Endothelial cell of umbilical vein (primary cell): ENCODE results near the gene NOBOX. TPM values are rescaled to one million over a fixed set of nuclear protein-coding genes. Genes with fewer than 3 reads are reported as not detected.

ENCODE experiments used
- BruUV-seq: library from RNA; stranded (reverse); fragments of 400-500 nt; replicated peaks from 2 replicates; lab custom pipeline; 2021; lab: Mats Ljungman, UMichigan
- CTCF ChIA-PET: fragments of 300-600, 350-600 bp; sonication (Branson Sonifier 250); formaldehyde crosslinking; loops from one replicate; lab custom pipeline; 2021; ENCODE audit warnings: antibody characterized with exemption, inconsistent platforms; lab: Charles Lee
- POLR2A ChIA-PET: fragments of 300-600, 350-600 bp; sonication (Branson Sonifier 250); formaldehyde crosslinking; loops from one replicate; lab custom pipeline; 2021; ENCODE audit warnings: antibody characterized with exemption, inconsistent platforms; lab: Charles Lee
- DNase-seq: peaks from one replicate; pipeline ENCODE4 v3.0.0-alpha.2; 2011; ENCODE audit warnings: low read depth, low spot score
- FAIRE-seq: peaks from 2 replicates; lab custom pipeline; 2011; peaks lifted over from hg19 to GRCh38; lab: Jason Lieb, UNC
- H2AFZ ChIP-seq: 2 replicates; pipeline ENCODE4 v1.6.0; 2012; ENCODE audit warnings: low read depth, low read length, control low read depth, inconsistent platforms
- H3K27ac ChIP-seq: 2 replicates; pipeline ENCODE4 v1.5.1; 2011; ENCODE audit warnings: low read depth, mild to moderate bottlenecking, control low read depth, low read length, moderate library complexity; ENCODE audit not compliant: insufficient read depth
- H3K27me3 ChIP-seq, 2 experiments: 2 replicates each; pipeline versions ENCODE4 v1.6.0 to v1.6.1; 2011; ENCODE audit warnings: low read length in 2 of 2, mixed read lengths in 1 of 2; ENCODE audit not compliant: control insufficient read depth in 2 of 2, insufficient read depth in 2 of 2
- H3K36me3 ChIP-seq, 2 experiments: 2 replicates in 1 of 2; 3 replicates in 1 of 2; pipeline ENCODE4 v1.5.1; 2011; ENCODE audit warnings: low read length in 2 of 2, mild to moderate bottlenecking in 1 of 2, moderate library complexity in 1 of 2; ENCODE audit not compliant: control insufficient read depth in 2 of 2, insufficient read depth in 2 of 2; ENCODE audit errors: extremely low read depth in 1 of 2
- H3K4me1 ChIP-seq: 3 replicates; pipeline ENCODE4 v1.5.1; 2011; ENCODE audit warnings: mild to moderate bottlenecking, low read length; ENCODE audit not compliant: control insufficient read depth, insufficient read depth; ENCODE audit errors: extremely low read depth
- H3K4me2 ChIP-seq: 2 replicates; pipeline ENCODE4 v1.6.1; 2011; ENCODE audit warnings: low read length, control low read depth, mixed read lengths; ENCODE audit not compliant: insufficient read depth
- H3K4me3 ChIP-seq, 3 experiments: fragments of 200-600 bp in 1 of 3; sonication (generic), shearing (Covaris generic) in 1 of 3; replicated peaks in 1 of 3; 2 replicates each; pipeline ENCODE4 v1.5.1; 2011 to 2016; ENCODE audit warnings: control low read depth in 3 of 3, low read length in 3 of 3, mild to moderate bottlenecking in 2 of 3, inconsistent platforms in 1 of 3, low read depth in 1 of 3, moderate library complexity in 1 of 3; ENCODE audit not compliant: insufficient read depth in 1 of 3
- H3K79me2 ChIP-seq: 2 replicates; pipeline ENCODE4 v1.6.0; 2012; ENCODE audit warnings: low read length, inconsistent platforms; ENCODE audit not compliant: control insufficient read depth, insufficient read depth
- H3K9ac ChIP-seq: replicated peaks from 2 replicates; pipeline ENCODE3; 2011; ENCODE audit warnings: low read length, control low read depth; ENCODE audit not compliant: insufficient read depth; ENCODE audit errors: extremely low read depth
- H3K9me1 ChIP-seq: replicated peaks from 3 replicates; pipeline ENCODE4 v1.6.0; 2011; ENCODE audit warnings: mild to moderate bottlenecking, low read length; ENCODE audit not compliant: control insufficient read depth, insufficient read depth; ENCODE audit errors: extremely low read depth
- H3K9me3 ChIP-seq: replicated peaks from 2 replicates; pipeline ENCODE4 v1.5.1; 2012; ENCODE audit warnings: low read length, inconsistent platforms; ENCODE audit not compliant: control insufficient read depth, insufficient read depth
- H4K20me1 ChIP-seq: replicated peaks from 2 replicates; pipeline ENCODE3; 2011; ENCODE audit warnings: mild to moderate bottlenecking, low read length; ENCODE audit not compliant: control insufficient read depth, insufficient read depth; ENCODE audit errors: extremely low read depth
- EZH2 ChIP-seq: IDR thresholded peaks from 2 replicates; pipeline ENCODE4 v1.6.1; 2012; ENCODE audit warnings: borderline replicate concordance, low read depth, mild to moderate bottlenecking, moderate library complexity, low read length, inconsistent platforms; ENCODE audit not compliant: severe bottlenecking
- FOS ChIP-seq: IDR thresholded peaks from 2 replicates; pipeline ENCODE4 v1.6.1; 2011; ENCODE audit warnings: mild to moderate bottlenecking, low read length, moderate library complexity, borderline replicate concordance; ENCODE audit not compliant: insufficient read depth
- GATA2 ChIP-seq: IDR thresholded peaks from 2 replicates; pipeline ENCODE4 v1.7.0; 2011; ENCODE audit warnings: low read depth, mild to moderate bottlenecking, moderate library complexity, mixed read lengths, low read length; ENCODE audit not compliant: insufficient read length, insufficient read depth
- JUN ChIP-seq: IDR thresholded peaks from 2 replicates; pipeline ENCODE4 v1.6.1; 2011; ENCODE audit warnings: borderline replicate concordance, low read depth; ENCODE audit not compliant: insufficient read length, insufficient read depth
- MYC ChIP-seq: IDR thresholded peaks from one replicate; pipeline ENCODE4 v1.6.1; 2011; ENCODE audit warnings: mild to moderate bottlenecking, low read depth, low read length
- POLR2A ChIP-seq: IDR thresholded peaks from 2 replicates; pipeline ENCODE4 v1.6.1; 2012; ENCODE audit warnings: low read depth, mild to moderate bottlenecking, control low read depth, low read length
- POLR2AphosphoS5 ChIP-seq: IDR thresholded peaks from 2 replicates; pipeline ENCODE4 v1.6.1; 2012; ENCODE audit warnings: low read depth, mild to moderate bottlenecking, control low read depth, low read length, moderate library complexity; ENCODE audit not compliant: insufficient read depth
- dilution Hi-C: fragments of 300-500 bp; cut with MboI; formaldehyde crosslinking; loops from one replicate; pipeline ENCODE4 v1.15.0; 2019; ENCODE audit warnings: low sequenced_read_pairs; ENCODE audit not compliant: extremely low pct_ligation_motif_present
- intact Hi-C: fragments of 100-400 bp; cut with micrococcal nuclease; formaldehyde crosslinking; loops from one replicate; pipeline ENCODE4 v1.10.0; 2022
- polyA plus RNA-seq, 4 experiments: library from polyadenylated mRNA; depleted of rRNA in 3 of 4; stranded (reverse) in 3 of 4; unstranded in 1 of 4; fragments of >200 nt; gene quantifications; 2 replicates each; pipeline versions ENCODE4 v1.2.1 to v1.2.3, GENCODE V29; 2011 to 2012; ENCODE audit warnings: missing spikeins in 1 of 4
- total RNA-seq: library from RNA; stranded (reverse); gene quantifications from 2 replicates; pipeline ENCODE4 v1.2.3, GENCODE V29; 2021
- TF ChIP-seq, protein P1 (sequence below): IDR thresholded peaks from 2 replicates; pipeline ENCODE4 v1.6.1; 2011; ENCODE audit not compliant: insufficient read depth, insufficient read length
- TF ChIP-seq, protein P2 (sequence below), 2 donors: IDR thresholded peaks; 1 replicate in 1 of 2; 2 replicates in 1 of 2; pipeline ENCODE4 v1.5.1; 2011; ENCODE audit warnings: low read length in 2 of 2, mild to moderate bottlenecking in 2 of 2, moderate library complexity in 2 of 2, control low read depth in 1 of 2, inconsistent platforms in 1 of 2, low read depth in 1 of 2; ENCODE audit not compliant: insufficient read depth in 1 of 2; ENCODE audit errors: extremely low read depth in 1 of 2

NOBOX gene
- total and polyA plus RNA-seq, 2 donors (not counting 3 experiments of a cell fraction or from before 2014, with no cell fraction given) = not detected

DNA sequence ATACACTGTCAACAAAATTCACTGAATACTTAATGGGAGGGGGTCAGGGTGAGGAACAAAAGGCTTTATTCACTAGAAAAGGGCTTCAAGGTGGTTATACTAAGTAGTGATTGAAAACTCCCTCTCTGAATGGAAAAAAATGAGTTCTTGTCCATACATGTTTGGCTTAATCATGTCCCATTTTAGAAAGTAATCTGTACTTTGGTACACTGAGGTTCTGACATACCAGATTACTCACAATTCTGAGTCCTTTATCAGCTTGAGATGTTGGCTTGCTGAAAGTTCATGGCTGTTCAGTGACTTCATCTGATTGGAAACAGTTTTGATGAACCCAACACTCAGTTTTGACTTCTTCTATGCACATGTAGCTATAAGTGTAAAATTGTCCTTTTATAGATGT is 12.8 kb upstream of the NOBOX start:
- H2AFZ ChIP-seq = no peak overlapping the region
- TF ChIP-seq POLR2AphosphoS5 (no peak), EZH2 (no peak), MYC (no peak), POLR2A (no peak), JUN (no peak), FOS (no peak), GATA2 (no peak)
- TF ChIP-seq, protein P1, sequence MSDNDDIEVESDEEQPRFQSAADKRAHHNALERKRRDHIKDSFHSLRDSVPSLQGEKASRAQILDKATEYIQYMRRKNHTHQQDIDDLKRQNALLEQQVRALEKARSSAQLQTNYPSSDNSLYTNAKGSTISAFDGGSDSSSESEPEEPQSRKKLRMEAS = no peak
- TF ChIP-seq, protein P2, sequence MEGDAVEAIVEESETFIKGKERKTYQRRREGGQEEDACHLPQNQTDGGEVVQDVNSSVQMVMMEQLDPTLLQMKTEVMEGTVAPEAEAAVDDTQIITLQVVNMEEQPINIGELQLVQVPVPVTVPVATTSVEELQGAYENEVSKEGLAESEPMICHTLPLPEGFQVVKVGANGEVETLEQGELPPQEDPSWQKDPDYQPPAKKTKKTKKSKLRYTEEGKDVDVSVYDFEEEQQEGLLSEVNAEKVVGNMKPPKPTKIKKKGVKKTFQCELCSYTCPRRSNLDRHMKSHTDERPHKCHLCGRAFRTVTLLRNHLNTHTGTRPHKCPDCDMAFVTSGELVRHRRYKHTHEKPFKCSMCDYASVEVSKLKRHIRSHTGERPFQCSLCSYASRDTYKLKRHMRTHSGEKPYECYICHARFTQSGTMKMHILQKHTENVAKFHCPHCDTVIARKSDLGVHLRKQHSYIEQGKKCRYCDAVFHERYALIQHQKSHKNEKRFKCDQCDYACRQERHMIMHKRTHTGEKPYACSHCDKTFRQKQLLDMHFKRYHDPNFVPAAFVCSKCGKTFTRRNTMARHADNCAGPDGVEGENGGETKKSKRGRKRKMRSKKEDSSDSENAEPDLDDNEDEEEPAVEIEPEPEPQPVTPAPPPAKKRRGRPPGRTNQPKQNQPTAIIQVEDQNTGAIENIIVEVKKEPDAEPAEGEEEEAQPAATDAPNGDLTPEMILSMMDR (IDR thresholded peaks at IDR 0.05; ENCODE audit: extremely low read depth in 1 of 2, insufficient read depth in 1 of 2, low read depth in 1 of 2, low read length in 2 of 2) = no peak
- H3K9ac ChIP-seq = no peak overlapping the region
- no peaks in the 10 kb centered on the region for H3K79me2 ChIP-seq
- H3K4me2 ChIP-seq = no peak overlapping the region
- no peaks in the 10 kb centered on the region for H3K9me3 ChIP-seq
- no peaks in the 10 kb centered on the region for H3K27me3 ChIP-seq
- no peaks in the 10 kb centered on the region for H3K36me3 ChIP-seq
- no peaks in the 10 kb centered on the region for H3K4me1 ChIP-seq
- FAIRE-seq (no peak), DNase-seq (no peak)
- no TSS peak for BruUV-seq
- no peaks in the 10 kb centered on the region for H4K20me1 ChIP-seq
- H3K4me3 ChIP-seq = no peak overlapping the region
- no peak overlapping the region for H3K27ac ChIP-seq
- dilution Hi-C loops (no loop called here), intact Hi-C loops (no loop called here)
- no peaks in the 10 kb centered on the region for H3K9me1 ChIP-seq
- POLR2A ChIA-PET = no interaction called here
- CTCF ChIA-PET = no interaction called here
